ENCODE measurements around the gene MAP2K1. TPM values are rescaled to one million over a fixed set of nuclear protein-coding genes. Genes with fewer than 3 reads are reported as not detected.

Gene MAP2K1
- total RNA-seq, 1 donor from 2014 or later, result 33.5 TPM

- DNase-seq (ENCODE audit: low read depth in 2 of 2), result peak in 1 of 2 donors; percentile 25
These were observed 117.3 kb downstream of the MAP2K1 start for GRCh38 chr15:66503780-66504562.

DNA sequence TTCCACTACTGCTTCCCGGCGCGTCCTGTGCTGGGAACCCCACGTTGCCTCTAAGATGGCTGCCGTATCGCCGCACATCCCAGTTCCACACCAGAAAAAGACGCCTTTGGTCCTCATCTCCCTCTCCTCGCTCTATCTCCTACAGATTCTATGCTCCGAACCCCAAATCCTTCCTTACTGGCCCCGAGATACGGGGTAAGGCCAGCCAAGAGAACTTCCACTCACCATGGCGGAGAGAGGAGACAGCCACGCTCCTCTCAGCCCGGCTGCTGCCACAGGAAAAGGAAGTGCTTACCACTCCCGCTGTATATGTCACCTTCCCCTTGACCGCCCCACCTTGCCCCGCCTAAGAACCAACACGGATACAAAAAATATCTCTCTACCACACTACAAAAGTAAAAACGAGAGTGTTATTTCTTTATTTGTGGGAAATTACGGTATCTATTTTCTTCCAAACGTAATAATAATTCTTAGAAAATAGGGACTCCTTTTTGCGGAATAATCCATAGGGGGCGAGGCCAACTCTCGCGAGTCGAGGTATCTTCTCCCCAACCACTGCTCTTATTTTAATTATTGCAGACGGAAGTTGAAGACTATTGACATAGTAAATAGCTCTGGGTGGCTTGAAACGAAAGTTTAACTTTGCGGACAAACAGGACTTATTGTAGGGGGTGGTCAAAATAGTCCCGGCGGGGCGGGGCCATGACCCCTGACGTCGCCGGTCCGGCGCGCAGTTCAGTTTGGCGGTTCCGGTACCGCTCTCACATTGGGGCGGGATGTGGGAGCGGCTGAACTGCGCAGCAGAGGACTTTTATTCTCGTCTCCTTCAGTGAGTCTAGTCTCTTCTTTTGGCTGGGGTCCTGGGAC, 118.1 kb downstream of the MAP2K1 start, which contains the start of the genes RPL4 and ZWILCH:
TSS of gene RPL4 (minus strand) at position 293 of the 867 bp plus-strand sequence. CDS start at position 228, 65 bp downstream.
TSS of gene ZWILCH (plus strand) at position 764 of the 867 bp plus-strand sequence. CDS start at position 777, 13 bp downstream.
- DNase-seq (ENCODE audit: low read depth in 2 of 2), result peak; percentile 89 to 90

DNA sequence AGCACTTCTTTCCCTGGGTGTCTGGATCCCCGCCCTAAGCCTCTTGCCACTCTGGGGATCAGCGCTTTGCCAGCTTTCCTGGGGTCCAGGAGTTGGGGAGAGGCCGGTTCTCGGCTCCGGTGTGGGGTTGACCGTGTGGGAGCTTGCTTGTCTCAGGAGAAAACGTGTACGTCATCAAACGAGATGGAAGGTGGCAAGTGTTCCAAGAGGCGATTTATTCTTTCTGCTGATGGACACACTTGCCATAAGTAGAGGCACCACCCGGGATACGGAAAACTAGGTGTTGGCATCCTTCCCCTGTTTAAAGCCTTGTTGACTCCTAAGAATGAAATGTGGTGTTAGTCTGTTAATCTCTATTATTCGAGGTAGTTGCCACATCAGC, 118.7 kb downstream of the MAP2K1 start:
- peak in 1 of 2 donors; percentile 57 for DNase-seq (ENCODE audit: low read depth in 2 of 2)

DNA sequence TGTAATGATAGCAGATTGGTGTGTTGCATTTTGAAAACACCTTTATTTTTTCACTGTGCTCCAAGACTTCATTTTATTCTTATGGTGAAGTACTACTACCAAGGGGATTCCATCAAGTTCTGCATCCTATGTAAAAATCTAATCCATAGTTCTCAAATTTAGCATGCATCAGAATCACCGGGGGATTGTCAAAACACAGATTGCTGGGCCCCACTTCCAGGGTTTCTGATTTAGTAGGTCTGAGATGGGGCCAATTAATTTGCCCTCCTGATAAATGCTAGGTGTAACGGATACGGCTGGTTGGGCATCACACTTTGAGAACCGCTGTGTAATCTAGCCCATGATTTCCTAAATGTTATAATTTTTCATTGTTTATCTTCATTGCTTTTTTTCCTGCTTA, 119.1 kb downstream of the MAP2K1 start:
- no peak for DNase-seq (ENCODE audit: low read depth in 2 of 2)

- no peak for DNase-seq (ENCODE audit: low read depth in 2 of 2)
These were observed 121.7 kb downstream of the MAP2K1 start for GRCh38 chr15:66508293-66508883.

GRCh38 chr15:66514586-66514985, 127.9 kb downstream of the MAP2K1 start:
- DNase-seq (ENCODE audit: low read depth in 2 of 2), result peak in 1 of 2 donors; percentile 27

DNA sequence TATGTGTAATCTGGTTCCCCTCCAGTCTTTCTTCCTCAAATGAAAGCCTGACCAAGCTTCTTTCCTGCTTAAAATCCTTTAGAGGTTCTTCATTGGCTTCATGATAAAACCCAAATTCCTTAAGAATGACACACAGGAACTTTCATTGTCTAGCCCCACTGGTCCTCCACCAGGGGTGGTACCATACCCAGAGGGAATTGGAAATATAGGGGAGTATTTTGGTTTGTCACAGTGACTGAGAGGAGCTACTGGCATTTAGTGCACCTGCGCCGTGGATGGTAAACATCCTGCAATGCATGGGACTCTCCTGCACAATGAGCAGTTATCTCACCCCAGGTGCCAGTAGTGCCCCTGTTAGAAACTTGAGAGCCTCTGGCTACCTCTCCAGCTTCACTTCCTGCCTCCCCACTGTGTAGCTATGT, 129.2 kb downstream of the MAP2K1 start:
- peak in 1 of 2 donors; percentile 47 for DNase-seq (ENCODE audit: low read depth in 2 of 2)

DNA sequence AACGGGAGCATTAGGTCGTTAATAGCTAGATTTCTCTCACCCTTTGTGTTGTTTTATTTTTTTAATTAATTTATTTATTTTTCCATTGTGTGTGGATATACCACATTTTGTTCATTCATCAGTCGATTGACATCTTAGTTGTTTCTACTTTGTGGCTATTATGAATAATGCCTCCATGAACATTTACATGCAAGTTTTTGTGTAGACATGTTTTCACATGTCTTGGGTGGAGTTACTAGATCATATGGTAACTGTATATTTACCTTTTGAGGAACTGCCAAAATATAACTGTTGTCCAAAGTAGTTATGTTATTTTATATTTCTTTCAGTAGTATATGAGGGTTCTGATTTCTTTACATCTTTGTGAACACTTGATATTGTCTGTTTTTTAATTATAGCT, 137.2 kb downstream of the MAP2K1 start:
- no peak for DNase-seq (ENCODE audit: low read depth in 2 of 2)

DNA sequence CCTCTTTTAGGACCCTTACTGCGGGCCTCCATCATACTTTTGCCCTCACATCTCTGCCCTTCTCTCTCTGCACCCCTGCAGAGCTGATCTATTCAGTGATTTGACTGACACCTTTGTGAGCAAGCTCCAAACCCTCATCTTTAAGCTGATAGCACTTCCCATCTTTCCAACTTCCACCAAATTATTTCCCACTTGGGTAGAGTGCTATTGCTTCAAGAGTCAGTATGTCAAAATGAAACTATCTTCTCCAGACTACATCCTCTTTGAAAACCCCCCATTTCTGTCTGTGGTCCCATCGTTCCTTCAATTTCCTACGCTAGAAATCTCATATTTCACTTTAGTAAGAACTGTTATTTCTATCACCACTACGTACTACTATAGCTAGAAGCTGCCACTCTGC, 138.1 kb downstream of the MAP2K1 start:
- no peak for DNase-seq (ENCODE audit: low read depth in 2 of 2)

DNA sequence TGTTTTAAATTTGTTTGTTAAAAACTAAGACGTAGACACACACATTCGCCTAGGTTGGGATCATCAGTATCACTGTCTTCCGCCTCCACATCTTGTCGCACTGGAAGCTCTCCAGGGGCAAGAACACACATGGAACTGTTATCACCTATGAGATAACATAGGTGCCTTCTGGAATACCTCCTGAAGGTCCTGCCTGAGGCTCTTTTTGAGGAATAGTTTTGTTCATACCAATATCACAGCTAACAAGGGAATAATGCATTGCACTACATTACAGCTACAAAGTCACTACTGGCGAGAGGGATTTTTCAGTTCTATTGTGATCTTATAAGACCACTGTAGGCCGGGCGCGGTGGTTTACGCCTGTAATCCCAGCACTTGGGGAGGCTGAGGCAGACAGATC, 148.3 kb downstream of the MAP2K1 start:
- no peak for DNase-seq (ENCODE audit: low read depth in 2 of 2)

Other genes starting within 250 kb of the MAP2K1 start
- gene MEGF11, start 133.2 kb upstream of the MAP2K1 start, total RNA-seq, result under 0.01 TPM in 1 of 2 replicates, not detected in the other
- gene DIS3L, start 93.3 kb upstream of the MAP2K1 start, total RNA-seq, result 16.1 and 17.9 TPM in 2 replicates
- gene TIPIN, start 30.2 kb upstream of the MAP2K1 start, total RNA-seq, result 4.8 and 5.0 TPM in 2 replicates
- gene SNAPC5, start 110.8 kb downstream of the MAP2K1 start, total RNA-seq, result 17.7 and 21.0 TPM in 2 replicates
- 1,265 and 1,350 TPM in 2 replicates for gene RPL4, start 117.9 kb downstream of the MAP2K1 start, total RNA-seq
- 8.3 and 14.2 TPM in 2 replicates for gene ZWILCH, start 118.4 kb downstream of the MAP2K1 start, total RNA-seq
- gene LCTL, start 179.1 kb downstream of the MAP2K1 start, total RNA-seq, result under 0.01 TPM in 1 of 2 replicates, not detected in the other